Chondrocyte (in vitro differentiated cells): ENCODE measurements around the gene TMEM107. TPM values are rescaled to one million over a fixed set of nuclear protein-coding genes. Genes with fewer than 3 reads are reported as not detected.

Experiments
- DNase-seq: peaks from one replicate; pipeline ENCODE4 v3.0.0; 2021; ENCODE audit warnings: mixed read lengths, low spot score
- H3K27ac Mint-ChIP-seq: one replicate; pipeline ENCODE4 v1.8.0; 2021; ENCODE audit warnings: mild to moderate bottlenecking, moderate library complexity, mixed read lengths; ENCODE audit not compliant: unreplicated experiment
- H3K27me3 Mint-ChIP-seq: 2 replicates; pipeline ENCODE4 v1.8.0; 2021; ENCODE audit warnings: low read depth, mixed read lengths
- H3K36me3 Mint-ChIP-seq: 2 replicates; pipeline ENCODE4 v1.8.0; 2021; ENCODE audit warnings: low read depth, mixed read lengths
- H3K4me1 Mint-ChIP-seq: 2 replicates; pipeline ENCODE4 v1.8.0; 2021; ENCODE audit warnings: low read depth, mild to moderate bottlenecking, mixed read lengths
- H3K4me3 Mint-ChIP-seq: one replicate; pipeline ENCODE4 v1.8.0; 2021; ENCODE audit warnings: mild to moderate bottlenecking, moderate library complexity, mixed read lengths; ENCODE audit not compliant: unreplicated experiment
- H3K9me3 Mint-ChIP-seq: 2 replicates; pipeline ENCODE4 v1.8.0; 2021; ENCODE audit warnings: low read depth, mixed read lengths
- CTCF ChIP-seq: fragments of 200-600 bp; sonication (generic); IDR thresholded peaks from 2 replicates; pipeline ENCODE4 v1.5.0; 2021; ENCODE audit warnings: antibody characterized with exemption, mild to moderate bottlenecking, moderate library complexity
- total RNA-seq: library from RNA; stranded (reverse); gene quantifications from 3 replicates; pipeline ENCODE4 v1.2.1, GENCODE V29; 2021

TMEM107 gene
- total RNA-seq, 1 donor from 2014 or later, result 7.8 TPM

DNA sequence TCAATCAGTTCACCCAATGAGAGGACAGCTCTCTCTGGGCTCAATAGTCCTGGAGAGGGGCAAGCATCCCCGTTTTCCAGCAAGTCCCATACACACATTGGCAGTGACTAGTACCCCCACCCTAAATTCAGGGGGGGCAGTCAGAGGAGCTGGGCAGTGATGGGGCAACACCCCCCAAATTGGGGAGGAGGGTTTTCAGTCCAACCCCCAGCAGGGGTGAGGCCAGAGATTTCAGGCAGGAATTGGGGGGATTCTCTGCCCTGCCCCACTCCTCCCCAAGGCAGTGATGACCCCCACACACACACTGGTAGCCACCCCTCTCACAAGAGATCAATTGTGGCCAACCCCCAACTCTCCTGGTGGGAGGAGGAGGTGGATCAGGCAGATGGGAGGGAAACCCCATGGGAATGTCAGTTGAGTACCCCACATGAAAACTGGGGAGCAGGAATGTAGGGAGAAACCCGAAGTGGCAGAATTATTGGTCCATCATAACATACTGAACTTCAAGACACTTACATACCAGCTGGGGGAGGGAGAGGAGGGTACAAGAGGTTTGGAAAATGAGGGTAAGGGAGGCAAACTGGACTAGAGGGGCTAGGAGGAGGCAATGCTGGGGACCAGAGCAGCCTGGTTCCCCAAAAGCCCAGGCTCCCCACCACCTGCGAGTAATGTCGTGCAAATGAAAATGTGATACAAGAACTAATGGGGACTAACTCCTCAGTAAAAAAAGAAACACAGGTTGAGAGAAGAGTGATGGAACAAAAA lies 16.5 kb downstream of the TMEM107 start:
- no peak for TF ChIP-seq CTCF
- H3K9me3 Mint-ChIP-seq, result no peaks in the 10 kb centered on the region
- no peak for DNase-seq
- no peak overlapping the region for H3K4me3 Mint-ChIP-seq
- H3K36me3 Mint-ChIP-seq, result peaks cover 2% of the 10 kb centered on the region
- H3K27ac Mint-ChIP-seq, result peak overlapping the region; percentile 93
- H3K27me3 Mint-ChIP-seq, result no peaks in the 10 kb centered on the region
- H3K4me1 Mint-ChIP-seq, result peaks cover 41% of the 10 kb centered on the region

DNA sequence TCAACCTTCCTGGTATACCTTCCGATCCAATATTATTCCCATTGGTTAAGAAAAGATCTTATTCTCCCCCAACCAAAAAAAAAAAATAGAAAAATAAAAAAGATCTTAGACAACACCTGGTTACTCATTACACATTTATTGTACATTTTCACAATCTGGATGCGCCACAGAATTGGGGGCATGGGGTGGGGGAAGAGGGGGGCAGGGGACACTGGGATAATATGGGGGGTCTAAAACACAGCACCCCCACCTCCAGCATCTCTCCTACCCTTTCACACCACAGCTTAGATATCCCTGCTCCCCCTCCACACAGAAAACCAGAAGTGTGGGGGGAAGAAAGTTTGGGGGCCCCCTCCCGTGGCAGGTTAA lies 17.2 kb downstream of the TMEM107 start:
- Mint-ChIP-seq H3K4me3 (no peak overlapping the region), H3K4me1 (peaks cover 37% of the 10 kb centered on the region), H3K27me3 (no peaks in the 10 kb centered on the region), H3K27ac (peak overlapping the region; percentile 86), H3K9me3 (no peaks in the 10 kb centered on the region), H3K36me3 (peaks cover 2% of the 10 kb centered on the region)
- peak; percentile 42 for TF ChIP-seq CTCF
- DNase-seq, result no peak

GRCh38 chr17:8158267-8159031 lies 17.7 kb downstream of the TMEM107 start:
- Mint-ChIP-seq H3K4me1 (peaks cover 37% of the 10 kb centered on the region), H3K4me3 (no peak overlapping the region), H3K27ac (peak overlapping the region; percentile 86), H3K27me3 (no peaks in the 10 kb centered on the region), H3K9me3 (no peaks in the 10 kb centered on the region), H3K36me3 (peaks cover 4% of the 10 kb centered on the region)
- peak; percentile 90 for TF ChIP-seq CTCF
- no peak for DNase-seq

DNA sequence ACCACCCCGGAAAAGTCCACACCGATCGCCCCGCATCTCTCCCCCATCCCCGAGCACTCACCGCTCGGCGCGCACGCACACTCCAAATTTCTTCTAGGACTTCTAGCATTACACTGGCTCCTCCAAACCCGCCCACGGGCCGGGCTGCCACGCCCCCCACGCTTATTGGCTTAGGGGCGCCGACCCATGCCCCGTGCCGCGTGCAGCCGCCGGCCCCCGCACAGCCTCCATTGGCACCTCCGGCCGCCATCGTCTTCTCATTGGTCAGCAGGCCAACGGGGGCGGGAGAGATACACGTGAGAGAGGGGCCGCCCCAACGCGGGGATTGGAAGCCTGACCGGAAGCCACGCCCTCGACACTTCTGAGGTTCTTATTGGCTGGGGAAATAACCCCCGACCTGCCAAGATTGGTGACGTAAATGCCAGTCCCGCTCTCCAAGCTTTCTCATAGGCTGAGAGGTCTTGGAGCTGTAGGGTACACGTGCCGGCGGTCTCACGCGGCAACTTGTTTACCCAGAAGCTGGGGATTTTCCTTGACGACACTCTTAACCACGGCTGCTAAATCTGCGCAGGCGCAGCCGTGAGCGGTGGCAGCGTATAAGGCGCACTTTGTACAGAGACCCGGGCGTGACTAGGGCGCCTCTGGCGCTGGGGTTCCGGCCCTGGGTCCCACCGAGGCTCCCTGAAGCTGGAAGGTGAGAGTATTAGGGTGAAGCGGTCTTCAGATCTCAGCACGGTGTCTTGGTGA lies 19.8 kb downstream of the TMEM107 start:
- DNase-seq, result peak; percentile 100
- Mint-ChIP-seq H3K9me3 (no peaks in the 10 kb centered on the region), H3K4me3 (no peak overlapping the region), H3K4me1 (peaks cover 41% of the 10 kb centered on the region), H3K36me3 (peaks cover 4% of the 10 kb centered on the region), H3K27me3 (no peaks in the 10 kb centered on the region), H3K27ac (no peak overlapping the region)
- TF ChIP-seq CTCF, result peak; percentile 34

GRCh38 chr17:8155996-8156245 lies 20.3 kb downstream of the TMEM107 start:
- Mint-ChIP-seq H3K27ac (no peak overlapping the region), H3K36me3 (peaks cover 4% of the 10 kb centered on the region), H3K4me3 (no peak overlapping the region), H3K9me3 (no peaks in the 10 kb centered on the region), H3K4me1 (peaks cover 37% of the 10 kb centered on the region), H3K27me3 (no peaks in the 10 kb centered on the region)
- no peak for TF ChIP-seq CTCF
- no peak for DNase-seq
